Ishikawa (cell line): ENCODE measurements around the gene GET4.

Experiments used
- CEBPB ChIP-seq: IDR thresholded peaks from 2 replicates; pipeline ENCODE4 v1.6.1; 2012
- CREB1 ChIP-seq: IDR thresholded peaks from 2 replicates; pipeline ENCODE4 v1.6.1; 2012; ENCODE audit warnings: low read depth
- EGR1 ChIP-seq: IDR thresholded peaks from 2 replicates; pipeline ENCODE4 v1.6.1; 2012
- EP300 ChIP-seq: IDR thresholded peaks from 2 replicates; pipeline ENCODE4 v1.6.1; 2012; ENCODE audit warnings: borderline replicate concordance
- FOXM1 ChIP-seq: IDR thresholded peaks from 2 replicates; pipeline ENCODE4 v1.6.1; 2012; ENCODE audit warnings: low read depth, borderline replicate concordance
- MAX ChIP-seq: IDR thresholded peaks from 2 replicates; pipeline ENCODE4 v1.6.1; 2012
- NFIC ChIP-seq: IDR thresholded peaks from 2 replicates; pipeline ENCODE4 v1.6.1; 2012
- RAD21 ChIP-seq: IDR thresholded peaks from 2 replicates; pipeline ENCODE4 v1.6.1; 2012; ENCODE audit warnings: low read depth
- TAF1 ChIP-seq: IDR thresholded peaks from 2 replicates; pipeline ENCODE4 v1.6.1; 2012; ENCODE audit warnings: low read depth, mild to moderate bottlenecking
- TCF12 ChIP-seq: IDR thresholded peaks from 2 replicates; pipeline ENCODE4 v1.6.1; 2012; ENCODE audit warnings: low read depth
- TEAD4 ChIP-seq: IDR thresholded peaks from 2 replicates; pipeline ENCODE4 v1.6.1; 2012
- USF1 ChIP-seq: IDR thresholded peaks from 2 replicates; pipeline ENCODE4 v1.6.1; 2012
- YY1 ChIP-seq: IDR thresholded peaks from 2 replicates; pipeline ENCODE4 v1.6.1; 2012; ENCODE audit warnings: low read depth
- ZBTB7A ChIP-seq: IDR thresholded peaks from 2 replicates; pipeline ENCODE4 v1.6.1; 2012; ENCODE audit warnings: low read depth
- TF ChIP-seq, protein P1 (sequence below): IDR thresholded peaks from 2 replicates; pipeline ENCODE4 v1.6.1; 2012; ENCODE audit warnings: low read depth, mild to moderate bottlenecking

The GET4 gene

DNA sequence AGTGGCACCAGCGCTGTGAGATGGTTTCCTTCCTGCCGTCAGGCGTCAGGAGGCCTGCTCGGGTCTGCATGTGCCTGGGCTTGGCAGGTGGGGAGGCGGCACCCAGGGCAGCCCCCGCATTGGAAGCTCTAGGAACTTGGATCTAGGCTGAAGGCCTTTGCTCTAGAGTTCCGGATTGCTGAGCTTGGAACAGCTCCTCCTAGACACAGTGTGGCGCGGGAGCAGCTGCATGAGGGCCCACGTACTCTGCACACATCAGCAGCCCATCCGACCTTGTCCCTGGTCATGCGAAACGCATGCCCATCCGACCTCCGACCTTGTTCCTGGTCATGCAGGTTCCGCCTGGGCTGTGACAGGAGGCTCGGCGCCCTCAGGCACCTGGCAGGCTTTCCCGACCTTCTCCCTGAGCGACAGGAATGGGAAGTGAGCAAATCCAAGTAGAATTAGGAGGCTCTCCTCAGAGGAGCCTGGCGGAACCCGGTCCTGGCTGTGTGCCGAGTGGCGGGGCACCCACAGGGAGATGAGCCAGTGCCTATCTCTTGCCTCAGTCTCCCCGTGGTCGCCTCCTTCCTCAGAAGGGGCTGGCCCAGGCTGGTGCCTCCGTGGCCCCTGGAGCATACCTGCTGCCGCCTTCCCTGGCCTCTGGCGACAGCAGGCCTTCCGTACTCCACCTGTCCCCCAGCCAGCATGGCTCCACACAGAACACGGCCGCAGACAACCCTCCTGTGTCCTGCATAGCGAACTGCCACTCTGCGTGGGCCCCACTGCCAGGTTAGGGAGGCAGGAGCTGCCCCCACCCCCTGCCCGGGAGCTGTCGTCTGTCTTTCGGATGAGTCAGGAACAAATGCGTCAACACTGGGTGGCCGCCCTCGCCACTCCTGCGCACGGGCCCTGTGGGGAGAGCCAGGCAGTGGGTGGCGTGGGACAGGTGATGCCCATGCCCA is 12.0 kb downstream of the GET4 start:
- TF ChIP-seq FOXM1 (no peak), MAX (no peak), EP300 (no peak), CREB1 (no peak), TAF1 (no peak), TCF12 (no peak), EGR1 (no peak), TEAD4 (no peak), USF1 (no peak), CEBPB (no peak), ZBTB7A (no peak), NFIC (no peak), RAD21 (no peak), YY1 (no peak)
- TF ChIP-seq, protein P1, sequence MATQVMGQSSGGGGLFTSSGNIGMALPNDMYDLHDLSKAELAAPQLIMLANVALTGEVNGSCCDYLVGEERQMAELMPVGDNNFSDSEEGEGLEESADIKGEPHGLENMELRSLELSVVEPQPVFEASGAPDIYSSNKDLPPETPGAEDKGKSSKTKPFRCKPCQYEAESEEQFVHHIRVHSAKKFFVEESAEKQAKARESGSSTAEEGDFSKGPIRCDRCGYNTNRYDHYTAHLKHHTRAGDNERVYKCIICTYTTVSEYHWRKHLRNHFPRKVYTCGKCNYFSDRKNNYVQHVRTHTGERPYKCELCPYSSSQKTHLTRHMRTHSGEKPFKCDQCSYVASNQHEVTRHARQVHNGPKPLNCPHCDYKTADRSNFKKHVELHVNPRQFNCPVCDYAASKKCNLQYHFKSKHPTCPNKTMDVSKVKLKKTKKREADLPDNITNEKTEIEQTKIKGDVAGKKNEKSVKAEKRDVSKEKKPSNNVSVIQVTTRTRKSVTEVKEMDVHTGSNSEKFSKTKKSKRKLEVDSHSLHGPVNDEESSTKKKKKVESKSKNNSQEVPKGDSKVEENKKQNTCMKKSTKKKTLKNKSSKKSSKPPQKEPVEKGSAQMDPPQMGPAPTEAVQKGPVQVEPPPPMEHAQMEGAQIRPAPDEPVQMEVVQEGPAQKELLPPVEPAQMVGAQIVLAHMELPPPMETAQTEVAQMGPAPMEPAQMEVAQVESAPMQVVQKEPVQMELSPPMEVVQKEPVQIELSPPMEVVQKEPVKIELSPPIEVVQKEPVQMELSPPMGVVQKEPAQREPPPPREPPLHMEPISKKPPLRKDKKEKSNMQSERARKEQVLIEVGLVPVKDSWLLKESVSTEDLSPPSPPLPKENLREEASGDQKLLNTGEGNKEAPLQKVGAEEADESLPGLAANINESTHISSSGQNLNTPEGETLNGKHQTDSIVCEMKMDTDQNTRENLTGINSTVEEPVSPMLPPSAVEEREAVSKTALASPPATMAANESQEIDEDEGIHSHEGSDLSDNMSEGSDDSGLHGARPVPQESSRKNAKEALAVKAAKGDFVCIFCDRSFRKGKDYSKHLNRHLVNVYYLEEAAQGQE: no peak

DNA sequence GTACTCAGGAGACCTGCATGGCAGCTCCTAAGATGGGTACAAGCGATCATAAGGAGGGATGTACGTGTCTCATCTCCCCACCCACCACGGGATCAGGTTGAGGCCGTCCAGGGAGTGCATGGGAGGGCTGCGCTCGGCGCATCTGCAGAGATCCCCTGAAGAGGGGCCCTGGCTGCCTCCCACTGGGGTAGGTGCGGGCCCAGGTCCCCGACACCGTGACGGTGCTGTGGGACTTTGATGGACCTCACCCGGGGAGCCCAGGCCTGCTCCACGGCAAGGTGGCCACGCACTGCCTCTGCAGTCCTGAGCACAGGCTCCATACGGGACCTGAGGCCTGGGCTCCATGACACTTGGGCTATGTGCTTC is 12.7 kb downstream of the GET4 start:
- TF ChIP-seq MAX (no peak), FOXM1 (no peak), NFIC (no peak), YY1 (no peak), TCF12 (no peak), EP300 (no peak), CREB1 (no peak), CEBPB (no peak), TEAD4 (no peak)
- TF ChIP-seq, protein P1: no peak

- TF ChIP-seq USF1 (no peak), TCF12 (no peak), TAF1 (no peak), MAX (no peak), TEAD4 (no peak), EP300 (no peak), EGR1 (no peak), CREB1 (no peak), YY1 (no peak), ZBTB7A (no peak), NFIC (no peak)
- TF ChIP-seq, protein P1: no peak
These were observed 13.0 kb downstream of the GET4 start for GRCh38 chr7:889391-889790.

- TF ChIP-seq ZBTB7A: no peak
- TF ChIP-seq, protein P1: no peak
- no peak for TF ChIP-seq TCF12
These were observed 14.5 kb downstream of the GET4 start for GRCh38 chr7:890868-891267.
